ENCODE results near the gene PTMA.
"Not testable (repeated sequence)": the region's sequence is repeated elsewhere in the genome, so short reads cannot be mapped to it uniquely, and the experiment has no call there.

The PTMA gene

DNA sequence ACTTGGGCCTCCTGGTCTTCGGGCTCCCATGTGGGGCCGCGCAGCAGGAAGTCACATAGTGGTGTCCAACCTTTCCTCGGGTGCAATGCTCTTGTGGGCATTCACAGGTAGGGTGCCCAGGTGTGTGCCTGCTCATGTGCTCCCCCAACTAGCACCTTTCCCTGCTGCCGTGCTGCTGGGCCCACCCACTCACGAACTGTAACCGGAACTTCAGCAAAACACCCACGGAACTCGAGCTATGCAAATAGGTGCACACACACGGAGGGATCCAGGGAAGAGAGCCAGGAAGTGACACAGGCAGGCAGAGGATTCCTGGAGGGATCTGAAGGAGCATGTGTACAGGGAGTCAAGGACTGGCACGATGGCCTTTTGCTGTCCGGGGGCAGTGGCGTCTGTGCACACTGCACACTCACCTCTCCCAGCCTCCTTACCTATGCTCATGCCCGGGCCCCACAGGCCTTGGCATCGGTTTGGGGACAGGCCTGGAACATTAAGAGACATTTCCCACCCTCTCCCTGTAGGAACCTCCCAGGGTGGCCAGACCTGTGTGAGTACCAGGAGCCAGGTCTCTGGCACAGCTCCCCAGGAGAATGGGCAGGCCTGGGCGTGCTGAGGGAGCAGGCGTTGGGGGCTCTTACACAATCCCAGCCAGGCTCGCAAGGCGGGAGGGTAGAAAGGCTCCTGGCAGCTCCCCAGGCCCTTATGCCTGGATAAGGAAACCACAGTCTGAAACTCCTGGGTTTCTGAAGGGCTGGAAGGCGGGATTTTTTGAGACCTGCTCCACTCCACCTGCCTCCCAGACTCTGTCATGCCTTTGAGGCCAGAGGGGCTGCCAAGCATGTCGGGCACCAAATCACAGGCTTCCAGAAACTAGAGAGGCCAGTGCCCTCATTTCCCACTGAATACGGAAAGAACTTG, 6.6 kb upstream of the PTMA start:
- peak; percentile 91 for DNase-seq

DNA sequence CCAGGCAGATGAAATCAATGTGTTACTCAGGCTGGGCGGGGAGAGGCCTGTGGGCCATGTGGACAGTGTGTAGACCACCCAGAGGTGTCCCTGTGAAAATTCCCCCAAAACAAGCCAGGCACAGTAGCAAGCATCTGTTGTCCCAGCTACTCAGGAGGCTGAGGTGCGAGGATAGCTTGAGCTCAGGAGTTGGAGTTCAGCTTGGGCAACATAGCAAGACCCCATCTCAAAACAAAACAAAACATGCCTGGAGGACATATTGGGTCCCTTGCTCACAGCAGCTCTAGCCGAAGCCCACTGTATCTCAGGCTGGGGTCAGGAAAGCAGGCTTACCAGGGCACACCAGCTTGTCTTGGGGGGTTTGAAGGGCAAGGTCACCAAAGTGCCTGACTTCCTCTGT, 4.3 kb upstream of the PTMA start:
- no peak for DNase-seq

DNA sequence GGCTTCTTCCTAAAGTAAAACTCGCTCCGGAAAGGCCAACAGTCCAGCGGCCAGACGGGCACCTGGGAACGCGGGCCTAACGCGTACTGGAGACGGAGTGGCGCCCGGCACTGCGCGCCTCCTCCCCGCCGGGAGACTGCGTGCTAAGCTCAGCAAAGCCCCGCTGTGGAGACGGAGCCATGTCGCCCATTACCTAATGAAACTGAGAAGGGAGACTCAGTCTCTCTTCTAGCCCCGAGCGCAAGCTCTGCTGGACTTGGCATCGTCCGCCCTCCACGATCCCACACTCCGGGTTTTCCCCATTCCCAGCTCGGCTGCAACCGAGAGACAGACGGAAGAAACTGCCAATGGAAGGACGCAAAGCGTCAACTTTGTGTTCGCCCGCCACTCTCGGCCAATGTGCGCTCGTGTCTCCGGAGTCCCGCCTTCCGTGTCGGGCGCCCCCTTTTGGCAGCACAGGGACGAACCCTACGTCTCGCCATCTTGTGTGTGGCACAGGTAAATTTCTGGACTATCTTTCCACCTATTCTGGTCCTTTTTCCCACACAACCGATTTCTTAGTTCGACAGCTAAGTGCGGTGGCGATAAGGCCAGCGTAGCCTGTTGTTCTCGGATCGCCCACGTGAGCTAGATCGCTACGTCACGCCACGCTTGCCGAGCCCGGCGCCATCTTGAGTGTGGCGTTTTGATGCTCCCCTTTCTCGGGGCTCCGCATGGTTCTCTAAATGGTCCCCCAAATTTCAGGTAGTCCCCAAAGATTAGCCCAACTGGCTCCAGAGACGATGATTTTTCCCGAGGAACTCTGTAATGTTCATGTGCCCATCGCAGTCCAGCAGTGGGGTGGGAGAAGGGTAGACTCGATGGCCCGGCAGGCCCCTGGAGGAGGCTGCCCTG, 1.3 kb upstream of the PTMA start:
- peak; percentile 95 for DNase-seq

DNA sequence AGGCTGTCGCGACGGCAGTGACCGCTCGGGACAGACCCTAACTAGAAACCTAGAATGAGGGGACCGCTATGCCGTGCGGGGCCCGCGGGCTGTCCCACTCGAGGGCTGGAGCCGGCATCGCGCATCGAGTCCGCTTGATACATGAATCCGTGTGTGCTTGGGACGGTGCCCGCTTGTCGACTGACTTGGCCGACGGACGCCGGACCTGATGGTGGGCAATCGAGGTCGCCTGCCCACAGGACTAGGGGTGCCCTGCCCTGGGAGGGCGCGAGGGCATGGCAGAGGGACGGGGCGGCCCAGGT, 749 bp upstream of the PTMA start:
- no peak for DNase-seq

DNA sequence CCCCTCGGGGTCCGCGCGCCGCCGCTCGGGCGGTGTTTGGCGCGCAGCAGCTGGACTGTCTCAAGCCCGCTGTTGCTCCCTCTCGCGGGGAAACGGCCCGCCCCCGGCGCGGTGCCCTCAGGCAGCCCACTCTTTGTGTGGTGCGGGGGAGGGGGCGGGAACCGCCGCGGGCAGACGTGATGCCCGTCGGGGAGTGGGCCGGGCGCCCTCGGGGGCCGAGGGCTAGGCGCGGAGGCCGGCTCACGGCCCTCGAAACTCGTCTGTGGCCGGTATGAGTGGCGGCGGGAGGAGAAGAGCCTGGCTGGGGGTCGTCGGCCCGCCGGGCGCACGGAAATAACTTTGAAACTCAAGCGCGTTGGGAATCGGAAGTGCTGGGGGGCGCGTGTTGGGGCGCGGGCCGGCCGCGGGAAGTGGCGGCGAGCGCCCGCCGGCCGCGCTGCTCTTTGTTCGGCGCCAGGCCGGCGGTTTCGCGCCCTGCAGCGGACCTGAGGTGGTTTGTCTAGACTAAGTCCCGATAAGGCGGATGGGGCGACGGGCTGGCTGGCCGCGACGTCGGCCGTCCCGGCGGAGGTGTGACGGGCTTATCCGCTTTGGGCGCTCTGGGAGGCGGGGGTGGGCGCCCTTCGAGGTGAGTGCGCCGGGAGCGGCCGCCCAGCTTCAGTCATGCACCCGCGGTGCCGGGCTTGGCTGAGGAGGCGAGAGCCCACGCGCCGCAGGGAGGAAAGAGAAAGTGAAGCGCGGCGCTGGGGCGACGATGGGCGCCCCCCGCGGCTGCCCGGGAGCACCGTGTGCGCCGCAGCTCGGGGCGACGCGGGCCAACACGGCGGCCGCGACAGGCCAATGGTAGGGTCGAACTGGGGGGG, 679 bp downstream of the PTMA start:
- no peak for DNase-seq

DNA sequence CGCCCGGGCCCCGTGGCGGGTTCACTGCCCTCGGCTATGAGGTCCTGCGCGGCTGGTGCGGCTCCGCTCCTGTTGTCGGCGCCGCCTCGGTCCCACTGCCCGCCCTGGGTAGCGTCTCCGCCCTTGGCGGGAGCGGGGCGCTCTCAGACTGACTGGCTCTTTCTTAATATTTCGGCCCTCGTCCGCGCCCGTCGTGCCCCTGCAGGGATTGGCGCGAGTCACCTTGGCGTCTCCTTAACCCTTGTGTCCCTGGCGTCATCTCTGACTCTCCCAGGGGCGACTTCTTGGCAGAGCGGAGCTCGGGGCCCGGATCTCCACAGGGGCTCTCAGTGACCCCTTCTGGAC, 1.3 kb downstream of the PTMA start:
- peak; percentile 22 for DNase-seq

DNA sequence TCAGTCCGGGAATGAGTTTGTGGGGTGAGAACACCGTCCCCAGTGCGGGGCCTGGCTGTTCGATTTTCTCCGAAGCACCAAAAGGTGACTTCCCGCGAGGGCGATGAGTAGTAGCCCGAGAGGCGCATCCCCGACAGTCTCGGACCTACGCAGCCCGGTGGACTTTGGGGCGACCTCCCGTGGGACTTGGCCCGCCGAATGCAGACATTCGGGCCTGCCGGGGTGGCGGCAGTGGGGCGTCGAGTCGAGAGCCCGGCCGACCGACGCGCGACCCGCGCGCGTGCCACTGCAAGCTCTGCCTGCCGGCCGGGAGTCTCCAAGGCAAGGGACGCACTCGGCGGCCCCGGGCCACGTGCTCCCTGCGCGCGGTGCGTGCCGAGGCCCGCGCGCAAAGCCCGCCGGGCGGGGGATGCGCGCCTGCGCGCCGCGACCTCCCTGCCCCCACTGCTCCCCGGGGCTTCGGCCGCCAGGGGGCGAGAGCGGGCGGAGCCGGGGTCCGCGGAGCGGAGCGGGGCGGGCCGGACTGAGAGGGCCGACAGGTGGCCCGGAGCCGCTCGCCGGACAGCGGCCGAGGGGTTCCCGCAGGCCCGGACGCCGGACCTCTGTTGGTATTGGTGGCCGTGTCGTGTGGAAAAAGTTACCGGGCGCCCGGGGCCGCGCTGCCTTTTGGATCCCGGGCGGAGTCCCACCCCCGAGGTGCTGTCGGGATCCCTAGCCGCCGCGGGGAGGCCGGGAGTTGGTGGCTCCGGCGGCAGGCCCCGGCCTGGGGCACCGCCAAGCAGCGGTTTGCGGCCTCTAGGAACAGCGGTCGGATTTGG, 1.9 kb downstream of the PTMA start:
- peak; percentile 60 for DNase-seq

DNA sequence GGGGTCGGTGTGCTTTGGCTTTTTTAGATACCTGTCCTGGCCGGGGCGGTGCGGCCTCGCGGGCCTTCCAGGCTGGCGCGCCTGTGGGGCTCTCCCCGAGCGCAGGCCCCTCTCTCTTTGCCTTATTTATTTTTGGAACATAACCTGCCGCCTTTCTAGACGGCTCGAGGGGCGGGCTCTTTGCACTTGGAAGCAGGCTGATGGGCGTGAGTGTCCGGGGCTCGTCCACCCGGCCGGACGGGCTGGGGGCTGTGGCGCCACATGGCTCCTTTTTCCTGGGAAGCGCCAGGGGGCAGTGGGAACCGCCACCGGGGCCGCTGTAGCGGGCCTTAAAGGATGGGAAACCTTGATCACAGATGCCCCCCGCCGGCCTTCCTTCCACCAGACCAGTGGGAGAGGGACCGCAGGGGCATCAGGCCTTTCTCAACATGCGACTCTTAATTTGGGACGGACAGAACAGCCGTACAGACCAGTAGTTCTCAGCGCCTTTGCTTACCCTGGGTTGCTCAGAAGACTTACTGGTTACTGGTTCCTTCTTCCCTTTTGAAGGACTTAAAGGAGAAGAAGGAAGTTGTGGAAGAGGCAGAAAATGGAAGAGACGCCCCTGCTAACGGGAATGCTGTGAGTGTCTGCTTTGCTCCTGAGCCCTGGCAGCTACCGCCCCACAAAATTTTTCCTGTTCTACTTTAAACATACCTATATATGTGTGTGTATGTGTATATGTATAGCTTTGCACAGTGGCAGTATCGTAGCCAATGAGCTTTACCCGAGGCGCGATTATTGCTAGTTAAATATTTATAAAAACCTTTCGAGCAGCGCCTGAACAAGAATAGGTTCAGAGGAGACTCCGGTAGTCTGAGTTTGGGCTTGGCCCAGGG, 2.7 kb downstream of the PTMA start:
- DNase-seq: no peak

DNA sequence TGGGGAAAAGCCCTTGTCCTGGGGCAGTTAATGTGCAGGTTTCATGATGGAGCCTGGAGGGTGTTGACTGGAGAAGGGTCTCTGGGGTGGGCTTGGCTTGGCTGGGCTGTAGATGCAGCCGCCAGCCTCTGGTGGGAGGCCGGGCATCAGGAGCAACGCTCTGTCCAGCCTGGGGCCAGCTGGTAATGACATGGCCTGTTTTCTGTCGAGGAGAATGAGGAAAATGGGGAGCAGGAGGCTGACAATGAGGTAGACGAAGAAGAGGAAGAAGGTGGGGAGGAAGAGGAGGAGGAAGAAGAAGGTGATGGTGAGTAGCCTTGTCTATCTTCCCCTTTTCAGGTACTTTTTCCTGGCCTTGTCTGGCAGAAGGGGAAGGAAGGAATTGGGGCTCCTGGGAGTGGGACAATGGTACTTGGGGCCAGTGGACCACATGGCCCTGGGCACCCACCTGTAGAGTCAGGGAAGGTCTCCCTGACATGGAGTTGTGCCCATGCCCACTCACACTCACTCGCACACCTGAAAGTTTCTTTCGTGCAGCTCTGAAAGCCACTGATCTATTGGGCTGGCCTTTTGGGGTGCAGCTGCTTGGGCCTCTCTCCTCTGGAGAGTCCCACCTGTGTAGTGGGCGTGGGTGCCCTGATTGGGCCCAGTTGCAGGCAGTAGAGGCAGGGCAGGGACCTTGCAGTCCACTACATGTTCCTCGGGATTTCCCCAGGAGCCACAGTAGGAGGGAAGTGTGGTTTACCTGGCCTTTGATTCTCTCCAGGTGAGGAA, 3.5 kb downstream of the PTMA start:
- no peak for DNase-seq

DNA sequence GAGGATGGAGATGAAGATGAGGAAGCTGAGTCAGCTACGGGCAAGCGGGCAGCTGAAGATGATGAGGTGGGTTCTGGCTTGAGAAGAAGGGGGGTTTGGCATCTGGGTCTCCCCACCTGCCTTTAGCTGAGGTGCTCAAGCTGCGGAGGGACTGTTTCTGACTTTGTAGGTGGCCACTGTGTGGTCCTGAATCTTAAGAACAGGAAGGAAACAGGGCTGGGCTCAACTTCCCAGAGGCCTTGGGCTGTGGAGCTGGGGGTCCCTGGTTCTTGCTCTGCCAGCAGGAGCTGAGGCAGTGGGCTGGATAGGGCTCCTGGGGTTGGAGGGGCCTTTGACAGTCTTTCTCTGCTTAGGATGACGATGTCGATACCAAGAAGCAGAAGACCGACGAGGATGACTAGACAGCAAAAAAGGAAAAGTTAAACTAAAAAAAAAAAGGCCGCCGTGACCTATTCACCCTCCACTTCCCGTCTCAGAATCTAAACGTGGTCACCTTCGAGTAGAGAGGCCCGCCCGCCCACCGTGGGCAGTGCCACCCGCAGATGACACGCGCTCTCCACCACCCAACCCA, 4.2 kb downstream of the PTMA start:
- not testable (repeated sequence) for DNase-seq

DNA sequence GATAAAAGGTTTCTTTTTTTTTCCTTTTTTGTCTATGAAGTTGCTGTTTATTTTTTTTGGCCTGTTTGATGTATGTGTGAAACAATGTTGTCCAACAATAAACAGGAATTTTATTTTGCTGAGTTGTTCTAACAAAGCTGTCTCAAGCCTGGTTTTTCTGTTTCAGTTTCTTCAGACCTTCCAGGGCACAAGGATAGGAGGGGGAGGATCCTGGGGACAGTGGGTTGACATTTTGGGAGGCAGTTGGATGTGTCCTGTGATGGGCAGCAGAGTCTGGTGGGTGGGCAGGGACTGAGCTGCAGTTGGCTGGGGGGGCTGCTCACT, 5.0 kb downstream of the PTMA start:
- not testable (repeated sequence) for DNase-seq

DNA sequence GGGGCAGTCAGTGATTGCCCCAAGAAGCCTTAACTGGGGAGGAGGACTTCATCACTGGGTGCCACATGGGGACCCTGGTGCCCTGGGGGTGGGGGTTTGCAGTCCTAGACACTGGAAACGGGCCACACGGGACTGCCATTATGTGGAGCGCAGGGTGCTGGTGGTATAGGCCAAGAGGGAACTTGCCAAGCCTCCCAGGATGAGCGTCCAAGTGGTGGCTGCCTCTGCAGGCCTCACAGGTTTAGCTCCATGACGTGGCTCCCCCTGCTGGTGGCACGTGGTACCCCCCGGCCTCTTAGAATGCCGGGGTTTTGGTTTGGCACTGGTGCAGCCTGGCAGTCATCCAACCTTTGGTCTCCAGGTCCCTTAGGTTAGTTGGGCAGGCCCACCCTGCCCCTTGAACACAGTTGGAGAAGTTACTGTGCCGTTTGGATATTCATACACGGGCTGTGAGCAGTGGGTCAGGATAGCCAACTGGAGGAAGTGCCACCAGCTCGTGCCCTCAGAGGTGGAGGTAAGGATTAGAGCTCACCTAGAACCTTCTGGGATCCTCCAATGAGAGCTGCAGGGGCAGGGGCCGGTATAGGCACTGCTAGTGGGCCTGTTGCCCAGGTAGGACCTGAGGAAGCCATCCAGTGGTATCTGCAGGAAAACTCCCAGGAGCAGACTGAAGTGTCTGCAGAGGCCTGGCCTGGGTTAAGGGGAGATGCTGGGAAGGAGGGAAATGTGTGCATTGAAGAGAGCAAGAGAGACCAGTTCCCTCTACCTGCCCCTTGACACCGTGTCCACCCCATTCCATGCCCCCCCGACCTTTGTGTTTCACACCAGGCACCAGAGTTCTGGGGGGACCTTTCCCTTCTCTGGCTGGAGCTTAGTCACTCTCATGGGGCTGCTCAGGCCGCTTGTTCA, 5.7 kb downstream of the PTMA start:
- peak; percentile 83 for DNase-seq

DNA sequence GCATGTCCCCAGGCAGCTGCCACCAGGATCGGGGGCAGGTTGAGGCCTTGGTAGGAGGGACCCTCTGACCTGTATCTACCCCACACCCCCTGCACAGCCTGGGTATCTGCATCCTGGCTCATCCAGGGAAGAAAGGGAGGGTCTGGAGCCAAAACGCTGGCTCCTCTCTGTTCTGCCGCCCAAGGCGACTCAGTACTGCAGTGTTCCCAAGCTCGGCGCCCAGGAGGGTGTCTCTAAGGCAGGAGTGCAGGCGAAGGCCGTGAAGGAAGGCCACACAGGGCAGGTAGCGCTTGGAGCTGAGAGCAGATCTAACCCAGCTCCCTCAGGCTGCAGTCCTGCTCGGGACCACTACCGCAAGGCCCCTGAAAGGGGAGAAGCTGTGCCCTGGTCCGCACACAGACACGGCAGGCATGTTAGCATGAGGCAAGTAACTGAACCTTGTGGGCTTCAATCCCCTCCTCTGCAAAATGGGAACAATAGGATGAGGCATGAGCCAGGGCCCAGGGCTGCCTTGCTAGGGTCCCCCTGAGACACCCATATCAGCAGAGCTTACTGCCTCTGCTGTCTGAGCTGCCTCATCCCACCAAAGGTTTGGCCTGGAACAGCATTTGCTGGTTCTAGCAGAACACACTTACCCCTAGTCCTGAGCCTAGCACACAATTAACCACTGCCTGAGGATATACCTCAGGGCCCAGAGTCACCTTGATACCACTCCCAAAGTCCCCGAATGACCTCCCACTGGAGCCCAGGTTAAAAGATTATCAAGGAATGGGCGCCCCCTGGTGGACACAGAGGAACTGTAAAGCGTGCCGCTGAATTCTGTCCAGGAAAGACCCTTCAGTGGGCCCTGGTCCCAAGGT, 6.5 kb downstream of the PTMA start:
- peak; percentile 67 for DNase-seq

DNA sequence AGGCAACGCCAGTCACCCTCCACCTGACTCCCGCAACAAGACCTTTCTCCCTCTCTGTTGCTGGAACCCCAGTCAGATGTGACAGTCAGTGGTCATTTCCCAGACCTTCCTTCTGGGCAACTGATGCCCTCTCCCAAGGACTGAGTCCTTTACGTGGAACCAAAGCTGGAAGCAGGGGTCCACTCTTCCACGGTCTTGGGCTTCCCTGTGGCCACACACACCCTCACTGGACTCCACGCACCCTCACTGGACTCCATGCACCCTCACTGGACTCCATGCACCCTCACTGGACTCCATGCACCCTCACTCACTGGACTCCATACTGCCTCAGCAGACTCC, 7.1 kb downstream of the PTMA start:
- DNase-seq: no peak

DNA sequence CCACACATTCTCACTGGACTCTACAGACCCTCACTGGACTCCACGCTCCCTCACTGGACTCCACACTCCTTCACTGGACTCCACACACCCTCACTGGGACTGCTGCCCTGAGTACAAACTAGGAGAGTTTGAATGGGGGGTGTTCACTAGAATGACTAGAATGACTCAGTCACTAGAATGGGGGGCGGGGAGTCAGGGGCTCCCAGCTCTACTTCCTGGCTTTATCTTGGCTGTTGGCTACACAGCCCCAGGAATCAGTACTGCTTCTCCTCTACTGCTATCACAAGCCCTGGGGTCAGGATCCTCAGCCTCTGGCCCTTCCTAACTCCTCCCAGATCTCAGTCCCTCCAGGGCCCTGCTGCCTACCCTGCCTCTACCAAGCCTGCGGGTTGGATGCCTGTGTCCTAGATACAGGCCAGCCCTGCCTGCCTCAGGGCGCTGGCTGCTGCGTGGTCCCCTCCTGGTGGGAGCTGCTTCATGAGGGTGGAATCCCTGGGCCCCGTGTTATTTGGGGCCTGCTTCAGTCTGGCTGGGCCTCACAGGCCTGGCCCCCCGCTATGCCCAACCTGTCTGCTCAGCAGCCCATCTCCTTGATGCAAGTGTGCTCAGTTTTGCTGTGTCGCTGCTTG, 7.8 kb downstream of the PTMA start:
- no peak for DNase-seq

DNA sequence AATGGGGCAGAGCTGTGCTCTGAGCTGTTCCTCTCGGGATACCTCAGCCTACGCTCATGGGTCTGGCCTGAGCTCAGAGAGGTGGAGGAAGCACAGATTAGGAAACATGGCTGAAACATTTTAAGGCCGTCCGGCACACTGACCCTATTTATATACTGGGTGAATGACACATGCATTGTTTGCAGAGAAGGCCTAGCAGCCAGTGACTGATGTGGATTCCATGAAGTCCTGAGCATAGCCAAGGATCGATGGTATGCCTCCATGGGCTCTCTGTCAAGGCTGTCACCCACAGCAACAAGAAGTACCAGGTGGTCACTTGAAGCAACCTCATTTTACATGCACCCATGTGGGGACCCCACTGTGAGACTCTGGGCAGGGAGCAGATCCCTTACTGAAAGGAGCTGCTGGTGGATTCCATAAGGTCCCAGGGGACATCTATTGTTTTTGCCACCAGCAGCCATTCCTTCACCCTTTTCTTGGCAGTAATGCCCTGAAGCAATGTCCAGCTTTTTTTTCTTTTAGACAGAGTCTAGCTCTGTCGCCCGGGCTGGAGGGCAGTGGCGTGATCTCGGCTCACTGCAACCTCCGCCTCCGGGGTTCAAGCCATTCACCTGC, 8.4 kb downstream of the PTMA start:
- no peak for DNase-seq

All from NCI-H1105 treated with DMSO at 0.1 percent for 48 hours (cell line).